GM23248 (cell line): ENCODE measurements around the gene ZNF410. TPM values are rescaled to one million over a fixed set of nuclear protein-coding genes. Genes with fewer than 3 reads are reported as not detected.

Experiments
- DNase-seq: peaks from one replicate; pipeline ENCODE4 v3.0.0-alpha.2; 2015
- H2AFZ ChIP-seq: fragments of 200-600 bp; sonication (generic); 2 replicates; pipeline ENCODE4 v1.6.1; 2016; ENCODE audit warnings: antibody characterized with exemption
- H3F3A ChIP-seq: fragments of 200-600 bp; sonication (generic); 2 replicates; pipeline ENCODE4 v1.6.1; 2016; ENCODE audit warnings: mild to moderate bottlenecking, antibody characterized with exemption, mixed run types; ENCODE audit not compliant: insufficient read depth
- H3K27ac ChIP-seq: fragments of 200-600 bp; sonication (generic); 2 replicates; pipeline ENCODE4 v1.5.1; 2016; ENCODE audit warnings: mild to moderate bottlenecking
- H3K27me3 ChIP-seq: fragments of 200-600 bp; sonication (generic); replicated peaks from 2 replicates; pipeline ENCODE4 v1.6.1; 2016; ENCODE audit warnings: mild to moderate bottlenecking; ENCODE audit not compliant: insufficient read depth
- H3K36me3 ChIP-seq: fragments of 200-600 bp; sonication (generic); 2 replicates; pipeline ENCODE4 v1.6.1; 2016; ENCODE audit warnings: low read depth, mild to moderate bottlenecking
- H3K4me1 ChIP-seq: fragments of 200-600 bp; sonication (generic); 2 replicates; pipeline ENCODE4 v1.6.1; 2016; ENCODE audit warnings: mild to moderate bottlenecking; ENCODE audit not compliant: insufficient read depth
- H3K4me2 ChIP-seq: fragments of 200-600 bp; sonication (generic); one replicate; pipeline ENCODE4 v1.6.1; 2016; ENCODE audit warnings: mild to moderate bottlenecking; ENCODE audit not compliant: unreplicated experiment
- H3K4me3 ChIP-seq: fragments of 200-600 bp; sonication (generic); 2 replicates; pipeline ENCODE4 v1.5.1; 2016; ENCODE audit warnings: mild to moderate bottlenecking
- H3K79me2 ChIP-seq: fragments of 200-600 bp; sonication (generic); 2 replicates; pipeline ENCODE4 v1.6.1; 2016; ENCODE audit warnings: mild to moderate bottlenecking; ENCODE audit not compliant: insufficient read depth
- H3K9ac ChIP-seq: fragments of 200-600 bp; sonication (generic); 2 replicates; pipeline ENCODE4 v1.6.1; 2016; ENCODE audit warnings: mild to moderate bottlenecking
- H3K9me2 ChIP-seq: fragments of 200-600 bp; sonication (generic); 2 replicates; pipeline ENCODE4 v1.6.1; 2016; ENCODE audit warnings: mixed run types, mild to moderate bottlenecking, moderate library complexity; ENCODE audit not compliant: insufficient read depth
- H3K9me3 ChIP-seq: fragments of 200-600 bp; sonication (generic); one replicate; pipeline ENCODE4 v1.6.1; 2017; ENCODE audit warnings: low read depth
- H4K20me1 ChIP-seq: fragments of 200-600 bp; sonication (generic); 2 replicates; pipeline ENCODE4 v1.6.0; 2016; ENCODE audit not compliant: insufficient read depth
- EZH2 ChIP-seq: fragments of 200-600 bp; sonication (generic); IDR thresholded peaks from 2 replicates; pipeline ENCODE4 v1.6.1; 2018; ENCODE audit warnings: antibody characterized with exemption, mild to moderate bottlenecking; ENCODE audit not compliant: insufficient read depth, poor library complexity, severe bottlenecking
- EZH2phosphoT487 ChIP-seq: fragments of 200-600 bp; sonication (generic); IDR thresholded peaks from 2 replicates; pipeline ENCODE4 v1.6.1; 2018; ENCODE audit warnings: antibody characterized with exemption, moderate library complexity, mild to moderate bottlenecking, low read depth; ENCODE audit not compliant: insufficient read depth
- WGBS, 2 experiments: methylation state at CpG; one replicate each; pipeline ENCODE4 v1.1.6; 2015 to 2017; ENCODE audit warnings: low lambda C conversion rate in 2 of 2, low coverage in 1 of 2; ENCODE audit errors: missing lambda C conversion rate in 2 of 2; 5-methylcytosine and 5-hydroxymethylcytosine counted together
- in situ Hi-C: fragments of 300-500 bp; cut with MboI; formaldehyde crosslinking; loops from 2 replicates; pipeline ENCODE4 v1.15.0; 2020
- polyA plus RNA-seq: library from polyadenylated mRNA; unstranded; fragments of >200 nt; fragmentation: Nextera tagmentation; extraction: Ambion mirVana; gene quantifications from 2 replicates; pipeline ENCODE4 v1.2.1, GENCODE V29; 2016
- total RNA-seq: library from RNA; depleted of rRNA; stranded (reverse); fragments of >200 nt; shearing (Covaris generic); gene quantifications from 2 replicates; pipeline ENCODE4 v1.2.3, GENCODE V29; 2014

Gene ZNF410
- total and polyA plus RNA-seq, 2 experiments from 2014 or later, result 54.1 to 64.6 TPM

- Histone ChIP-seq H3K4me2 (no peak overlapping the region), H3K4me3 (no peak overlapping the region), H3K9ac (no peak overlapping the region), H3K79me2 (no peaks in the 10 kb centered on the region), H3K9me3 (no peaks in the 10 kb centered on the region), H3K36me3 (peaks cover 64% of the 10 kb centered on the region), H3K4me1 (no peaks in the 10 kb centered on the region), H3K9me2 (no peaks in the 10 kb centered on the region), H2AFZ (no peak overlapping the region), H3K27me3 (no peaks in the 10 kb centered on the region), H3F3A (peaks cover 3% of the 10 kb centered on the region; the same call in 1 of the 2 replicates), H4K20me1 (no peaks in the 10 kb centered on the region), H3K27ac (no peak overlapping the region)
- in situ Hi-C loops, result no loop called here
- DNase-seq, result no peak
- TF ChIP-seq EZH2 (no peak), EZH2phosphoT487 (no peak)
Measured at GRCh38 chr14:73958591-73958990, 71.9 kb downstream of the ZNF410 start.

DNA sequence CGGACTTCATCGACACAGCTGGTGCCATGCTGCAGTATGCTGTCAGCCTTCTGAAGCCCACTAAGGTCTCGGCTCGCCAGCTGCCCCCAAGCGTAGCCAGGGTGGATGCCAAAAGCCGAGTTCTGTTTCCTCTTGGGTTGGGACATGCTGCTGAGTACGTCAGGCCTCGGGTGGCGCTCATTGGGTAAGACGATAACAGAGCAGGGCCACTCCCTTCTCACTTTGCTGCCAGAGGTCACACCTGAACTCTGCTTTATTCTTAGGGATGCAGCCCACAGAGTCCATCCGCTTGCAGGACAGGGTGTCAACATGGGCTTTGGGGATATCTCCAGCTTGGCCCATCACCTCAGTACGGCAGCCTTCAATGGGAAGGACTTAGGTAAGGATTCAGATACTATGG, 74.5 kb downstream of the ZNF410 start:
- Histone ChIP-seq H3K36me3 (peaks cover 66% of the 10 kb centered on the region), H3K4me3 (no peak overlapping the region), H3K4me2 (no peak overlapping the region), H3K79me2 (no peaks in the 10 kb centered on the region), H3K9me2 (no peaks in the 10 kb centered on the region), H2AFZ (no peak overlapping the region), H3K27ac (no peak overlapping the region), H3F3A (0 out of 2 replicates have a peak, but pooled peaks cover 21% of the 10 kb centered on the region), H3K27me3 (no peaks in the 10 kb centered on the region), H3K9ac (no peak overlapping the region), H3K4me1 (no peaks in the 10 kb centered on the region), H3K9me3 (no peaks in the 10 kb centered on the region), H4K20me1 (no peaks in the 10 kb centered on the region)
- no peak for DNase-seq
- in situ Hi-C loops, result no loop called here
- 95 to 96% methylated on average over 11 to 12 of the region's 12 CpGs for WGBS, 2 experiments
- TF ChIP-seq EZH2phosphoT487, result no peak
- no peak for TF ChIP-seq EZH2

DNA sequence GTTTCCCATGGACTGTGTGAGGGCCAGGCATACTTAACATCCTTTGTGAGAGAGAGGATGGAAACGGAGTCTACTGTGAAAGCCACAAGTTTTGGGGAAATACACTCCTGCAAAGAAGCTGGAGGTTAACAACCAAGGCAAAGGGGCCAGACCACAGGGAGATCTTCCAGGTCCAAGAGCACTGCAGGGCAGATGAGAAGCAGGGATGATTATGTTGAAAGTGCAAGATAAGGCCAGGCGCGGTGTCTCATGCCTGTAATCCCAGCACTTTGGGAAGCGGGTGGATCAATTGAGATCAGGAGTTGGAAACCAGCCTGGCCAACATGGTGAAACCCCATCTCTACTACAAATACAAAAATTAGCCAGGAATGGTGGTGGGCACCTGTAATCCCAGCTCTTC, 78.6 kb downstream of the ZNF410 start:
- Histone ChIP-seq H3K4me3 (no peak overlapping the region), H3F3A (0 out of 2 replicates have a peak, but pooled peaks cover 21% of the 10 kb centered on the region), H2AFZ (no peak overlapping the region), H3K4me1 (no peaks in the 10 kb centered on the region), H3K36me3 (peaks cover 36% of the 10 kb centered on the region), H3K27me3 (no peaks in the 10 kb centered on the region), H3K79me2 (no peaks in the 10 kb centered on the region), H3K4me2 (no peak overlapping the region), H4K20me1 (no peaks in the 10 kb centered on the region), H3K9me2 (no peaks in the 10 kb centered on the region), H3K9me3 (no peaks in the 10 kb centered on the region), H3K27ac (no peak overlapping the region), H3K9ac (no peak overlapping the region)
- in situ Hi-C loops, result no loop called here
- DNase-seq, result no peak
- TF ChIP-seq EZH2, result no peak
- no peak for TF ChIP-seq EZH2phosphoT487
- 95 to 99% methylated on average over 4 of the region's 4 CpGs for WGBS, 2 experiments

DNA sequence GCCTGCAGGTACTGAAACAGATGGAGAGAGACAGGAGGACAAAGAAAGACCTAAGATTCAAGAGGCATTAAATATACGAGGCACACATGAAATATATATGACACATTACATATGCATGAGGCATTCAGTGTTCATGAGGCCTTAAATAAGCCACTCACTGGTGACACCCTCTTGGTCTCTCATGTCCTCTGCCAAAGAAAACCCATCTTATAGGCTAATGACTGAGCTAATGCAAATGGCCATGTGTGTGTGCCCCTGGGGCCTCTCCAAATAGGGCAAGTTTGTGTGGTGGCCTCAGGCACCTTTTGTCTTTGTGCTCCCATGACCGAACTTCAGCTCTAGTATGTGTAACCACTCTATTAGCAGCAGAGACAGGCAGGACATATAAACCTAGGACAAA, 82.2 kb downstream of the ZNF410 start:
- H4K20me1 ChIP-seq, result no peaks in the 10 kb centered on the region
- no peak overlapping the region for H3K27ac ChIP-seq
- no peak for DNase-seq
- H3F3A ChIP-seq, result 0 out of 2 replicates have a peak, but pooled peaks cover 15% of the 10 kb centered on the region
- H3K36me3 ChIP-seq, result peaks cover 20% of the 10 kb centered on the region; the same call in 1 of the 2 replicates
- TF ChIP-seq EZH2phosphoT487 (no peak), EZH2 (no peak)
- no peak overlapping the region for H3K9ac ChIP-seq
- no peaks in the 10 kb centered on the region for H3K27me3 ChIP-seq
- H3K4me2 ChIP-seq, result no peak overlapping the region
- no peak overlapping the region for H2AFZ ChIP-seq
- in situ Hi-C loops, result no loop called here
- no peak overlapping the region for H3K4me3 ChIP-seq
- H3K79me2 ChIP-seq, result no peaks in the 10 kb centered on the region
- H3K9me2 ChIP-seq, result no peaks in the 10 kb centered on the region
- 93 to 96% methylated on average over 2 of the region's 2 CpGs for WGBS, 2 experiments
- no peaks in the 10 kb centered on the region for H3K4me1 ChIP-seq
- no peaks in the 10 kb centered on the region for H3K9me3 ChIP-seq

DNA sequence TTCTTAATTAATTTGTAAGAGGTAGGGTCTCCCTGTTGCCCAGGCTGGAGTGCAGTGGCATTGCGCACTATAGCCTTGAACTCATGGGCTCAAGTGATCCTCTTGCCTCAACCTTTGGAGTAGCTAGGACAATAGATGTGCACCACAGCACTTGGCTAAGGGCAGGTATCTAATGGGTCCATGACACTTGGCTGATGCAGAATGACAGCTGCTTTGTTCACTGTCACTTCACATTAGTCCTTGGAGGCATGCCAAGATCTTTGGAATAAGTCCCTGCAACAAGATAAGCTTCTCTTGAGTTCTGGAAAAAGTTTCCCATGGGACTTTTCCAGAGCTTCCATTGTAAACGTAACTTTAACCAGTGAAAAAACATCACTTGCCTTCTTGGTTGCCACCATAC, 86.8 kb downstream of the ZNF410 start:
- Histone ChIP-seq H3K9ac (no peak overlapping the region), H2AFZ (no peak overlapping the region), H3K4me1 (no peaks in the 10 kb centered on the region), H3K36me3 (peaks cover 7% of the 10 kb centered on the region; the same call in 1 of the 2 replicates), H3K4me2 (no peak overlapping the region), H3K79me2 (no peaks in the 10 kb centered on the region), H3F3A (no peaks in the 10 kb centered on the region), H3K27me3 (no peaks in the 10 kb centered on the region), H3K9me2 (no peaks in the 10 kb centered on the region), H3K4me3 (no peak overlapping the region), H4K20me1 (no peaks in the 10 kb centered on the region), H3K9me3 (no peaks in the 10 kb centered on the region), H3K27ac (no peak overlapping the region)
- TF ChIP-seq EZH2 (no peak), EZH2phosphoT487 (no peak)
- in situ Hi-C loops, result no loop called here
- 76 to 87% methylated on average over 2 of the region's 2 CpGs for WGBS, 2 experiments
- DNase-seq, result no peak
